ENCODE data around the gene TBC1D3I.
"Not testable (repeated sequence)": the region's sequence is repeated elsewhere in the genome, so short reads cannot be mapped to it uniquely, and the experiment has no call there.

TBC1D3I gene

DNA sequence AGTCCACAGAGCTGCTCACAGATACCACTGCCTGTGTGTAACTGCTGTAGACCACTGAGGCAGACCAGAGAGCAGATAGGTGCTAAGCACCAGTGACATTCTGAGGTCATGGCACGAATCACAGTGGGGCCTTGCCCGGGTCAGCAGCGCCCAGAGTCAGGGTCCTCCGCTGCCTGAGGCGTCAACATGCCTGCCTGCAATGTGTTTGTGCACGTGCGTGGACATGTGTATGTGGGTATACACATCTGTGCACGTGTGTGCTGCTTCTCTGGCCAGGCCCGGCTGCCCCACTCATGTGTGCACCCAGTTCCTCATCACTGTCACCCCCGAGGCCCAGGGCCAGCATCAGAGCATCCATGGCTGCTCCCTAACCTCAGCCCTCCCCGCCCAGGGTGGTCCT is at the start of gene TBC1D3I:
TBC1D3I (minus strand) TSS at position 101 of the 400 bp plus-strand sequence. CDS start 1,585 bp downstream, outside the sequence.
- DNase-seq: not testable (repeated sequence)

DNA sequence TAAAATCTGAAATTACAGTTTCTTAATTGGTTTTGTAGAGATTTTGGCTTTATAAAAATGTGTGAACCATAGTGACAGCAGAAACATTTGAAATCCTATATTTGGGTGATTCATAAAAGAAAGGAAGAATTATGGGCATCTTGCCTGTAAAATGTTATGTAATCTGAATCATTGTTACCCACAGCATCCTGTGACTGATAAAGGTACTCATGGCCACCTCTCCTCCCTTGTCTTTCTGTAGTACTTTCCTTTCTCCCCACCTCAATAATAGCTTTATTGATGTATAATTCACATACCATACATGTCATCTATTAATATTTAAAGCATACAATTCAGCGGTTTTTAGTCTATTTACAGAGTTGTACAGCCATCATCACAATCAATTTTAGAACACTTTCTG is 30.8 kb upstream of the TBC1D3I start:
- not testable (repeated sequence) for DNase-seq

DNA sequence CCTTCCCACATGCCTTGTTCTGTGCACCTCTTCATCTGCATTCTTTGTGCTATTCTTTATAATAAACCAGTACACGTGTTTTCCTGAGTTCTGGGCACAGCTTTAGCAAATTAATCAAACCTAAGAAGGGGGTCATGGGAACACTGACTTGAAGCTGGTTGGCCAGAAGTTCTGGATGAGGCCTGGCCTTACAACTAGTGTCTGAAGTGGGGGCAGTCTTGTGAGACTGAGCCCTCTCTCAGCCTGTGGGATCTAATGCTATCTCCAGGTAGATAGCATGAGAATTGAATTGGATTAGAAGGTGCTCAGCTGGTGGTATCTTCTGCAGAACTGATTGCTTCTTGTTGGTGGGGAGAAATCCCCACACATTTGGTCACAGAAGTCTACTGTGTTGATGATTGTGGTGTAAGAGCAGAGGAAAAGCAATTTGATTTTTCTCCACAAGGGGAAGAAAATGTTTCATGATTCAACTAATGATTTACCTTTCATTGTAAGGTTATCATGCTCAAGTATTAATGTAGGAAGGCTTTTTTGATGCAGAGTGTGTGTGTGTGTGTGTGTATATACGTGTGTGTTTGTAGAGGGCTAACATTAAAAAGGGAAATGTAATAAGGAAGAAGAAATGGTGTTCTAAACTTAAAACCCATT is 25.7 kb upstream of the TBC1D3I start:
- DNase-seq: not testable (repeated sequence)

DNA sequence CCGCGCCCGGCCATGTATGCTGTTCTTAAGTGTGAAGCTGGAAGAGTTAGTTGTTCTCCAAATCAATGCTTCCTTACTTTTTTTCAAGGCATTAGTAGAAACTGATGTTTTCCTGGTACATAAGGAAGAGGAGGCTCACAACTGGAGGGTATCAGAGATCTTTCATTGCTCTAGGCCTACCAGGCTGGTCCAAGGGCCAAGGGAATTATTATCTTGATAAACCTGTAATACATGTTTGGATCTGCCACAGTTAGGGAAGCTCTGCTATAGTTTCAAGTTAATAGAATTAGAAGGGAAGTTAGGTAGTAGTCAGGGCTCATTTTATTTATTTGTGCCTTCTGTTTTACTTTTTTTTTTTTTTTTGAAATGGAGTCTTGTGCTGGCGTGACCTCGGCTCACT is 19.8 kb upstream of the TBC1D3I start:
- not testable (repeated sequence) for DNase-seq

DNA sequence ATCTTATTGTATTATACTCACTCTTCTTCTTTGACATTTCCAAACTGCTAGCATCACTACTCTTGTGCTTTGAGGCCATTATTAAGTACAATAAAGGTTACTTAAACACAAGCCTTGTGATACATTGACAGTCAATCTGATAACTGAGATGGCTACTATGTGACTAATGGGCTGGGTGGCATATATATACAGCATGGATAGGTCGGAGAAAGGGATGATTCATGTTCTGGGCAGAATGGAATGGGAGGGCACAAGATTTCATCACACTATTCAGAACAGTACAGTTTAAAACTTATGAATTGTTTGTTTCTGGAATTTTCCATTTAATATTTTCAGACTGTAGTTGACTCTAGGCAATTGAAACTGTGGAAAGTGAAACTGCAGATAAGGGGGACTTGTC is 18.9 kb upstream of the TBC1D3I start:
- not testable (repeated sequence) for DNase-seq

DNA sequence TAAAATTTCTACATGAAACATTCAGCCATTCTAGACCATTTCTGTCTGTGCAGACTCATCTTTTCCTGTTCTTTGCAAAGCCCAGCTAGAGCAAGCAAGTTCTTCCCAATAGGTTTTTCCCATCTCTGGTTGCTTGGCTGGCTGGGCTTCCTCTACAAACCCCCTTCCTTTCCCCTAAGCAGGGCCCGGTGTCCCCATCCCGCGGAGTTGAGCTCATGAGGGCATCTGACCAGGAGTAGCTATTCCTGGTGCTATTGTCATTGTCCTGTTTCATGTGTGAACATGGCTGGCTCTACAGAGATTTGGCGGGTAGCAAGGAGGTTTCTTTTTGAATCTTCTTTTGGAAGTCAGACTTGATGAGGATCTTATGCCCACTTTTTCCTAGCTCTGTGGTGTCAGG is 22.3 kb downstream of the TBC1D3I start:
- DNase-seq: not testable (repeated sequence)

DNA sequence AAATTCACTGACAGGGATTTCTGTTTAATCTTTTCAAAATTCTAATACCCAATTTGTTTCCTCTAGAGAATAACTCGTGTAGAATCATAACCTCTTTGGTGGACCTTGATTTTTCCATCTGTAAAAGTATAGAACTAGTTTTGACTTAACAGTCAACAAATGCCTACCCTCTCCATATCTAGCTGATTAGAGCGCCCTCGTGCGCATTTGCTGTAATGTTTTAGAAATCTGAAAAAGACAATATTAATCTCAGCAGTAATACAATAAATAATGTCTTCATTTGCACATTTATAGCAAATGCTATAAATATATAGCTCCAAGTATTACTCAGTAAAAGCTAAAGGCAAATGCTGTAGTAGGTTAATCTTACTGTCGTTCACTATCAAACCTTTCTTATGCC is 34.7 kb downstream of the TBC1D3I start:
- not testable (repeated sequence) for DNase-seq

DNA sequence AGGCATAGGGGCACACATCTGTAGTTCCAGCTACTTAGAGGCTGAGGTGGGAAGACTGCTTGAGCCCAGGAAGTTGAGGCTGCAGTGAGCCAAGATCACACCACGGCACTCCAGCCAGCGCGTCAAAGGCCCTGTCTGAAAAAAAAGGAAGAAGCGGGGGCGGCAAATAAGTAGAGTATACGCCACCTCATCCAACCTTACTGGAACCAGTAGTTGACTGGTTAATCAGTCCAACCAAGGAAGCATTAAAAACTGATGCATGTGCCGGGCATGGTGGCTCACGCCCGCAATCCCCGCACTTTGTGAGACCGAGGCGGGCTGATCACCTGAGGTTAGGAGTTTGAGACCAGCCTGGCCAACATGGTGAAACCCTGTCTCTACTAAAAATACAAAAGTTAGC is 41.4 kb downstream of the TBC1D3I start:
- DNase-seq: not testable (repeated sequence)

DNA sequence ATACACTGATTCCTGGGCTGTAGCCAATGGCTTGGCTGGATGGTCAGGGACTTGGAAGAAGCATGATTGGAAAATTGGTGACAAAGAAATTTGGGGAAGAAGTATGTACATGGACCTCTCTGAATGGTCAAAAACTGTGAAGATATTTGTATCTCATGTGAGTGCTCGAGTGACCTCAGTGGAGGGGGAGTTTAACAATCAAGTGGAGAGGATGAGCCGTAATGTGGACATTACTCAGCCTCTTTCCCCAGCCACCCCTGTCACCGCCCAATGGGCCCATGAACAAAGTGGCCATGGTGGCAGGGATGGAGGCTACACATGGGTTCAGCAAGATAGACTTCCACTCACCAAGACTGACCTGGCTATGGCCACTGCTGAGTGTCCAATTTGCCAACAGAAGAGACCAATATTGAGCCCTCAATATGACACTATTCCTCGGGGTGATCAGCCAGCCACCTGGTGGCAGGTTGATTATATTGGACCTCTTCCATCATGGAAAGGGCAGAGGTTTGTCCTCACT is 42.7 kb downstream of the TBC1D3I start:
- not testable (repeated sequence) for DNase-seq

DNA sequence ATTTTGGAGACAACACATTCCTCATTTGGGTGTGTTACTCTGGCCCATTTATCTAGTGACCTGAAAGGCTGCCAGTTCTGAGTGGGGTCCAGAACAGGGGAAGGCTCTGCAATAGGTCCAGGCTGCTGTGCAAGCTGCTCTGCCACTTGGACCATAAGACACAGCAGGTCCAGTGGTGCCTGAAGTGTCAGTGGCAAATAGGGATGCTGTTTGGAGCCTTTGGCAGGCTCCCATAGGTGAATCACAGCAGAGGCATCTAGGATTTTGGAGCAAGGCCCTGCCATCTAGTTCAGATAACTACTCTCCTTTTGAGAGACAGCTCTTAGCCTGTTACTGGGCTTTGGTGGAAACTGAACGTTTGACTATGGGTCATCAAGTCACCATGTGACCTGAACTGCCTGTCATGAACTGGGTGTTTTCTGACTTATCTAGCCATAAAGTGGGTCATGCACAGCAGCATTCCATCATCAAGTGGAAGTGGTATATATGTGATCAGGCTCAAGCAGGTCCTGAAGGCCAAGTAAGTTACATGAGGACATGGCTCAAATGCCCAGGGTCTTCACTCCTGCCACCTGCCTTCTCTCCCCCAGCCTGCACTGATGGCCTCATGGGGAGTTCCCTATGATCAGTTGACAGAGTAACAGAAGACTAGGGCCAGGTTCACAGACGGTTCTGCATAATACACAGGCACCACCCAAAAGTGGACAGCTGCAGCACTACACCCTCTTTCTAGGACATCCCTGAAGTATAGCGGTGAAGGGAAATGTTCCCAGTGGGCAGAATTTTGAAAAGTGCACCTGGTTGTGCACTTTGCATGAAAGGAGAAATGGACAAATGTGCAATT is 43.4 kb downstream of the TBC1D3I start:
- DNase-seq: not testable (repeated sequence)

DNA sequence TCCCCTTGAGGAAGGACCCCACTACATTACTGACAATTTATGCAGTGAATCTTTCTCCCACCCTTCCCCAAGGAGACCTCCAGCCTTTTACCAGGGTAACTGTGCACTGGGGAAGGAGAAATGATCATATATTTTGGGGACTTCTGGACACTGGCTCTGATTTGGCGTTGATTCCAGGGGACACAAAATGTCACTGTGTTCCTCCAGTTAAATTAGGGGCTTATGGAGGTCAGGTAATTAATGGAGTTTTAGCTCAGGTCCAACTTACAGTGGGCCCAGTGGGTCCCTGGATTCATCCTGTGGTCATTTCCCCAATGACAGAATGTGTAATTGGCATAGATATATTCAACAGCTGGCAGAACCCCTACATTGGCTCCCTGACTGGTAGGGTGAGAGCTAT is 44.8 kb downstream of the TBC1D3I start:
- not testable (repeated sequence) for DNase-seq

DNA sequence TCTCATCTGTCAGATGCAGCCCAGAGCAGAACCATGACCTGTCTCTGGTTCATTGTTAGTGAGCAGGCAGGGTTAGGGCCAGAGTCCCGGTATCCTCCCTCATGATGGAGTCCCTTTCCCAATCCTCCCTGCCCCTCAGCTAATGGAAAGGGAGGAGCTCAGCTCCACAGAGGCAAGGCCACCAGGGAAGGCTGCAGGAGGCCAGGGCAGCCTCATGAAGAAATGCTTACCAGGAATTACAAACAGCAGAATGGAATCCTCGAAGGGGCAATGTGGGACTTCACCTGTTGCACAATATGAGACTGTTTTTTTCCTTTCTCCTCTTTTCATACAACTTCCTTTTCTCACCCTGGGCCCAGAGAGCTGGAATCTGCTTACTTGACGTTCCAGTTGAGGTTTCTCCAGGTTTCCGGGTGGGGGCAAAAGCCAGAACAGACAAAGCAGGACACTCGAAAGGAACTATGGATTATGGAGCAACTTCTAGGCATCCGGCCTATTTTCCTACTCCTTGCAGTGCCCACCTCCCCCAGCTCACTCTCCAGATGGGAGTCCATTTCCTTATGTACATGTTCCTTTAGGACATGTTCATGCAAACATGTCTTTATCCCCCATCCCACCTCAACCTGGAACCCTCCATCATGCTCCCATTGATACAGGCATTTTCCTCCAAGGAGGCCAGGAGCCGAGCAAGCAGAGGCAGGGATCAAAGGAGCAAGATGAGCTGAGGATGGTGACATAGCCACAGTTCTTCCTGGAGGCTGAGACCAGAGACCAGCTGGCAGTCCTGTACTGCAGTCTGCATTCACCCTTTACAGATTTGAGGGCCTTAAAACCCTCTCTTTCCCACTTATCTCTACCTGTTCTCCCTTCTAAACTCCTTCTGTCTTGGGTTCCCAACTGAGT is 48.7 kb downstream of the TBC1D3I start:
- DNase-seq: not testable (repeated sequence)

DNA sequence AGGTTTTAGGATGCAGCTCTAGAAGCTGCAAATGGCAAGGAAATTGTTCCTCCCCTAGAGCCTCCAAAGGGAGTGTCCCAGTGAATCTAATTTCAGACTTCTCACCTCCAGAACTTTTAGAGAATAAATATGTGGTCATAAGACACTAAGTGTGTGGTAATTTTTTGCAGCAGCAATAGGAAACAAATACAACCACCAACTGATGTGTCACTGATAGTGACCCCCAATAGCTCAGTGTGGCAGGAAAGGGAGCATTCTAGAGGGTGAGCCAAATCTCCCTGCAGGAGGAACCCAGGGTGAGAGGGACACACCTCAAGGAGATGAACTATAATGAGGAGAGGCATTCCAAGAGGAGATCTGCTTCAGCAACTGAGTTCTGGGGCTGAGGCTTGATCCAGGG is 49.5 kb downstream of the TBC1D3I start:
- no peak for DNase-seq

DNA sequence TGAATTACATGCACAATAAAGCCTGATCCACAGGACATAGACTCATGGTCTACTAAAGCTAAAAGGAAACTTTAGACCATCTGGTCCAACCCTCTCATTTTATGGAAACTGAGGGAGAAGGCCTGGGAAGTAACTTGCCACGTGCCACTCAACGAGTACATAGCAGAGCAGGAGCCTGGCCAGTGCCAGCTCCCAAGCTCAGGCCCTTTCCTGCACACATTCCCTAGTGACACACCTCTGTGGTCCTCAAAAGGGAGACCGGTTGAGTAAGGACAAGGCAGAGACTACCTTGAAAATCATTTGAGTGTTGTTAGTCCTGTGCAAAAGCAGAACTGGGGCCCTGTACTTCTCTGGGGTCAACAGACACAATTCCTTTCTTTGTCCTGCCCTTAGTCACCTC is 50.7 kb downstream of the TBC1D3I start:
- DNase-seq: no peak

DNA sequence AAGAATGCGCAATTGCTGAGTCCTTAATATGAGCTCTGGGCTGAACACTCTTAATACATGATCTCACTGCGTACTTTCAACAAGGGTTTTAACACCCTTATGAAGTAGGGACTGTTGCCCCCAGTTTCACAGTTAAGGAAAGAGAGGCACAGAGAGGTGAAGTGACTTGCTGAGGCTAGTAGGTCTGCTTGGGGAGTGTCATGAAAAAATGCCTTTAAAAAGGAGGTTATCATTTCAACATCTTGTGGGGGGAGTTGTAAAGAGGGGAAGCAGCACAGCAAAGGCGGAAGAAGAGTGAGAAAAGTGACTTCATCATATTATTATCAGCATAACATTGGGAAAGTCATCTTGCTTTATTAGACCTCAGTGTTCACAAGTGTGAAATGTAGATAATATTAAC is 51.4 kb downstream of the TBC1D3I start:
- no peak for DNase-seq

DNA sequence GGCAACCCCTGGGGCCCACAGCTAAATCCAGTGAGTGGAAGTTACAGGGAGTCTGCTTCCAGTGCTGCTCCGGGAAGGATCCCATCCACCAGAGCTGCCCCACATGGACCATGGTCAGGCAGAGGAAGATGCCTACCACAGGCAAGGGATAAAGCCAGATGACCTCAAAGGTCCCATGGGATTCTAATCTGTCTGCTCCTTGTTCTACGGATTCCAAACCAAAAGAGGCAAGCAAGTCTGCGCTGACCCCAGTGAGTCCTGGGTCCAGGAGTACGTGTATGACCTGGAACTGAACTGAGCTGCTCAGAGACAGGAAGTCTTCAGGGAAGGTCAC is 52.1 kb downstream of the TBC1D3I start:
- DNase-seq: no peak

DNA sequence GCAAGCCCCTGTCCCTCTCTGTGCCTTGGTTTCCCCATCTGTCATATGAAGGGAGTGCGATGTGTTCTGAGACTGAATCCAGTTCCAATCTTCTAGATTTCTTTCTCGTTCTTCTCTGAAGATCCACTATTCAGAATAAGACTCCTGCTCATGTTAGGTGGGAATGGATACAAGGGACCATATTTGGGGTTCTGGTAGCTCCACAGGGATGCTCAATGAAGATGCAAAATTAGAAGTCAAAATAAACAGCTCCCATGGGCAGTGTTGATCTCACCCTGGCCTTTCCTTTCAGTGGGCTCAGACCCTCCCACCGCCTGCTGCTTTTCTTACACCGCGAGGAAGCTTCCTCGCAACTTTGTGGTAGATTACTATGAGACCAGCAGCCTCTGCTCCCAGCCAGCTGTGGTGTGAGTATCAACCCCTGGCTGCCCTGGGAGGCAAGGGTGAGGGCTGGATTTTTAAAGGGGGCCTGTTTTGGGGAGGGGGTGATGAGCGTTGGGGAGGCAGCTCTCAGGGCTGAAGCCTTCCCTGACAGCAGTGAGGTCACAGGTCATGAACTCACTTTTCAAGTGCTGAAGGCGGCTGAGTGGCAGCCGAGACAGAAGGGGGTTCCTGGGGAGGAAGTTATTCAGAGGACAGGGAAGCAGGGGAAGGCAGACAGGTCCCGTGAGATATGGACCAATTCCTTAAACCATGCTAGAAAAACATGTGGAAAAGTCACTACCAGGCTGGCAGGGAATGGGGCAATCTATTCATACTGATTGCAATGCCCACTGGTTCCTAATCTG is 52.7 kb downstream of the TBC1D3I start:
- not testable (repeated sequence) for DNase-seq

DNA sequence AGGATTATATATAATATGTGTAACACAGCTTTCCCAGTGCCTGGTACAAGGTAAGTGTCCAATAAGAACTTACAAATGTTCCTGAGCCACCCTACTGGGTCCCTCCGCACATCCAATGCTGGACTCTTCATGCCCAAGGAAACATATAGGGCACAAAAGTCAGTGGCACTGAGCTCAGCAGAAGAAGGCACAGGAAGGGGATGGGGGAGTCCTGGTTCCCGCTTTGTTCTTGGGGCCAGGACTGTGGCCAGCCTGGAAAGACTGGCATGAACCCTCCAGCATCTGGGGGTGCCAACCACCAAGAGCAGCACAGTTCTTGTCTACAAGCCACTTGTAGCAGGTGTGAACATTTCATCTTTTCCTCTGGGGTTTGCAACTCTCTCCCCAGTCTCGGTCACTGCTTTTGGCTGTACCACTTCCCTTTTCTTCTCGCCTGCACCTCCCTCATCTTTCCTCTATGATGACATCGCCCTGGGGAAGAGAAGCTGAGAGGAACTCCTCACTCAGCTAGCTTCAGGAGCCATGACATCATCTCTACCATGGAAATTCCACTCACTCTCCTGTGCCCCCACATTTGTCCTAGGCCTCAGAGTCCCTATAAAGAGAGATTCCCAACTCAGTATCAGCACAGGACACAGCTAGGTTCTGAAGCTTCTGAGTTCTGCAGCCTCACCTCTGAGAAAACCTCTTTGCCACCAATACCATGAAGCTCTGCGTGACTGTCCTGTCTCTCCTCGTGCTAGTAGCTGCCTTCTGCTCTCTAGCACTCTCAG is 53.7 kb downstream of the TBC1D3I start, which contains the start of gene CCL4L2:
CCL4L2 (plus strand) TSS at position 625 of the 773 bp plus-strand sequence.
- not testable (repeated sequence) for DNase-seq

DNA sequence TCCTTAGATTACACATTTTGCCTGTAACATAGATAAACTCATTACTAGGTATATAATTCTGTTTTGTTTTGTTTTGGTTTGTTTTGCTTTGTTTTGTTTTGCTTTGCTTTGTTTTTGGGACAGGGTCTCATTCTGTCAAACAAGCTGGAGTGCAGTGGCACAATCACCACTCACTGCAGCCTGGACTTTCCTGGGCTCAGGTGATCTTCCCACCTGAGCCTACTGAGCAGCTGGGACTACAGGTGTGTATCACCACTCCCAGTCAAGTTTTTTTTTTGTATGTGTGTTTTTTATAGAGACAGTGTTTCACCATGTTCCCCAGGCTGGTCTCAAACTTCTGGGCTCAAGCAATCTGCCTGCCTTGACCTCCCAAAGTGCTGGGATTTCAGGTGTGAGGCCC is 54.8 kb downstream of the TBC1D3I start:
- no peak for DNase-seq

DNA sequence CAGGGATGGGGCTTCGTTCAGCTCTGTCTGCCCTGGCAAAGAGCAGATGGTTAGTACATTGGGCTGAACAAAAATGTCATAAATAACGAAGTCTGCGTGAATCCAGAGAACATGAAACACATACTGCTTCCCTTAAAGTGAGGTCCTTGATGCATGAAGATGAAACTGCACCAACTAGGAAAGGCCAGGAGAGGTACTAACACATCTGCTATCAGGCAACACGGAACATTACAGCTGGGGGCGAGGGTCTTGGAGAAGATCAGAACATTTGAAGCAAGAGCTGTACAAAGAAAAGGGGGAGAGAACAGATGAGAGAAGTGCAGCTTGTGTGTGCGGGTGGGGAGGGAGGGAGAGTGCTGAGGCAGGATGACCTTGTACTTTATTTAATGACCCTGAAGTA is 57.0 kb downstream of the TBC1D3I start:
- not testable (repeated sequence) for DNase-seq

DNA sequence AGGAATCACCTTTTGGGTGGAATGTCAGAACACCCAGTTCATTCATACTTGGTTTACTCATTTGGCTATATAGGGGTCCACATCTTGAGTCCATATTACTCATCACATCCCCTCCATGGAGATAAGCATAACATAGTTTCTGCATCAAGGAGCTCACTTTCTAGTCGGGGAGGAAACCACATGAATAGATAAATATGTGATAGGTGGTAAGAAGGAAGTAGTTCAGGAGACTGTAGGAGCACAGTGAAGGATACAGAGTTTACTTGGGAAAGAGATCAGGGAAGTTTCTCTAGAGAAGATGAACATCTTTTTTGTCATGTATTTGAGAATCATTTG is 57.9 kb downstream of the TBC1D3I start:
- DNase-seq: not testable (repeated sequence)

Data from NCI-H1105 treated with DMSO at 0.1 percent for 48 hours (cell line).